OCI-LY7 (cell line): ENCODE data around the gene HMGCS1.

ENCODE experiments used
- EZH2phosphoT487 ChIP-seq: fragments of 200-600 bp; sonication (generic); IDR thresholded peaks from 2 replicates; pipeline ENCODE4 v1.6.1; 2018; ENCODE audit warnings: low read depth, borderline replicate concordance, mild to moderate bottlenecking, mixed run types, antibody characterized with exemption, low read length, moderate library complexity, mixed read lengths
- TF ChIP-seq, protein P1 (sequence below): fragments of 200-600 bp; sonication (generic); conservative IDR thresholded peaks from 2 replicates; pipeline ENCODE4 v1.5.1; 2014; ENCODE audit warnings: mild to moderate bottlenecking, antibody characterized with exemption, low read length, moderate library complexity, mixed read lengths

DNA sequence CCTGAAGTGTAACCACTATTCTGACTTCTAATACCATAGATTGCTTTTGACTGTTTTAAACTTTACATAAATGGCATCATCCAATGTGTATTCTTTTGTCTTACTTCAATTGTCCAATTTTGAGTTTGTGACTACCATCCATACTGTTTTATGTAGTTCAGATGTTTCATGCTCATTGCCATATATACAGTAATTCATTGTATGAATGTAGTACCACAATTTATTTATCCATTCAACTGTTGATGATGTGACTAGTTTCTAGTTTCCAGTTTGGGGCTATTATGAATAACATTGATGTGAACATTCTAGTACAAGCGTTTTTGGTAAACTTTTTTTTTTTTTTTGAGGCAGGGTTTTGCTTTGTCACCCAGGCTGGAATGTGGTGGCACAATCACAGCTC is 55.1 kb downstream of the HMGCS1 start:
- TF ChIP-seq, protein P1, sequence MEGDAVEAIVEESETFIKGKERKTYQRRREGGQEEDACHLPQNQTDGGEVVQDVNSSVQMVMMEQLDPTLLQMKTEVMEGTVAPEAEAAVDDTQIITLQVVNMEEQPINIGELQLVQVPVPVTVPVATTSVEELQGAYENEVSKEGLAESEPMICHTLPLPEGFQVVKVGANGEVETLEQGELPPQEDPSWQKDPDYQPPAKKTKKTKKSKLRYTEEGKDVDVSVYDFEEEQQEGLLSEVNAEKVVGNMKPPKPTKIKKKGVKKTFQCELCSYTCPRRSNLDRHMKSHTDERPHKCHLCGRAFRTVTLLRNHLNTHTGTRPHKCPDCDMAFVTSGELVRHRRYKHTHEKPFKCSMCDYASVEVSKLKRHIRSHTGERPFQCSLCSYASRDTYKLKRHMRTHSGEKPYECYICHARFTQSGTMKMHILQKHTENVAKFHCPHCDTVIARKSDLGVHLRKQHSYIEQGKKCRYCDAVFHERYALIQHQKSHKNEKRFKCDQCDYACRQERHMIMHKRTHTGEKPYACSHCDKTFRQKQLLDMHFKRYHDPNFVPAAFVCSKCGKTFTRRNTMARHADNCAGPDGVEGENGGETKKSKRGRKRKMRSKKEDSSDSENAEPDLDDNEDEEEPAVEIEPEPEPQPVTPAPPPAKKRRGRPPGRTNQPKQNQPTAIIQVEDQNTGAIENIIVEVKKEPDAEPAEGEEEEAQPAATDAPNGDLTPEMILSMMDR, result no peak
- TF ChIP-seq EZH2phosphoT487, result no peak
